ENCODE results near the gene CSPG4.
"Not testable (repeated sequence)": the region's sequence is repeated elsewhere in the genome, so short reads cannot be mapped to it uniquely, and the experiment has no call there.

Gene CSPG4

GRCh38 chr15:75688278-75688557 lies 24.4 kb downstream of the CSPG4 start:
- no peak for TF ChIP-seq JUND (IDR thresholded peaks at IDR 0.05; ENCODE audit: low read depth)
- DNase-seq (ENCODE audit: low read depth in 1 of 2, low spot score in 1 of 2), result no peak
- in situ Hi-C loops (cut with HindIII; ENCODE audit: low pct_unique_long_range_greater_than_20kb, low sequenced_read_pairs), result no loop called here

- no peak for DNase-seq (ENCODE audit: low read depth in 1 of 2, low spot score in 1 of 2)
- in situ Hi-C loops (cut with HindIII; ENCODE audit: low pct_unique_long_range_greater_than_20kb, low sequenced_read_pairs), result no loop called here
- no peak for TF ChIP-seq JUND (IDR thresholded peaks at IDR 0.05; ENCODE audit: low read depth)
These were observed 25.0 kb downstream of the CSPG4 start for GRCh38 chr15:75687486-75688277.

GRCh38 chr15:75686212-75686642 lies 26.4 kb downstream of the CSPG4 start:
- in situ Hi-C loops (cut with HindIII; ENCODE audit: low pct_unique_long_range_greater_than_20kb, low sequenced_read_pairs), result not testable (repeated sequence)
- peak; percentile 47 to 63 for DNase-seq (ENCODE audit: low read depth in 1 of 2, low spot score in 1 of 2)

DNA sequence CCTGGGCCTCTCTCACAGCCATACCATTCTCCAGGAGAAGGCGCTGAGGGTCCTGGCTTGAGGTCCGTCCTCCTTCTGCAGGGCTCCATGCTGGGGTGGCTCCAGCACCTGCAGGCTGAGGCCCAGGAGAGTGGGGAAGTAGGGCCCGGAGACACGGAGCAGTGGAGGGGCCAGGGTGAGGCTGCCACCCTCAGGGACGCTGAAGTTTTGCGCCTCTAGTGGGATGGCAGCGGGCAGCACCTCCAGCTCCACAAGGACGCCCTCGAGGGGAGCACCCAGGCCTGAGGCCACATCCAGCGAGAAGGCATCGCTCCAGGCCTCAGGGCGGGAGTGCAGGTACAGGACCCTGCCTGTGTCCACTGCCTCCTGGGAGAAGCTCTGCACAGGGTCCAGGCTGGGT lies 27.5 kb downstream of the CSPG4 start:
- in situ Hi-C loops (cut with HindIII; ENCODE audit: low pct_unique_long_range_greater_than_20kb, low sequenced_read_pairs), result no loop called here
- no peak for TF ChIP-seq JUND (IDR thresholded peaks at IDR 0.05; ENCODE audit: low read depth)
- no peak for DNase-seq (ENCODE audit: low read depth in 1 of 2, low spot score in 1 of 2)

DNA sequence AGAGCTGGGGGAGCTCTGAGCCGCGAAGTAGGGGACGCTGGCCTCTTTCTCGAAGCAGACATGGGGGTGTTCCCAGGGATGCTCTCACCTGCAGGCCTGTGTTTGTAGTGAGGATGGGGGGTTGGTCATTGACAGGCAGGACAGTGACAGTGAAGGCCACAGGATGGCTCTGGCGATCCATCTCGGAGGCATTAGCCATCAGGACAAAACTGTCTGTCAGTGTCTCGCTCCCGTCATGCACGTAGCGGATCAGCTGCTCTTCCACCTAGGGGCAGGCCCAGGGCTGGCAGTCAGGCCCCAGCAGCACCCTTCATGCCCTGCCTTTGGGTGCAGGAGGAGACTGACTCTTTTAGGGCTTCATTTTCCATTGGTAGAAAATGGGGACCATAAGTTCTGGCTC lies 28.0 kb downstream of the CSPG4 start:
- no peak for TF ChIP-seq JUND (IDR thresholded peaks at IDR 0.05; ENCODE audit: low read depth)
- in situ Hi-C loops (cut with HindIII; ENCODE audit: low pct_unique_long_range_greater_than_20kb, low sequenced_read_pairs), result no loop called here

GRCh38 chr15:75683646-75684312 lies 28.9 kb downstream of the CSPG4 start:
- in situ Hi-C loops (cut with HindIII; ENCODE audit: low pct_unique_long_range_greater_than_20kb, low sequenced_read_pairs), result not testable (repeated sequence)
- peak; percentile 61 to 81 for DNase-seq (ENCODE audit: low read depth in 1 of 2, low spot score in 1 of 2)

More for the DNA sequence above, 28.0 kb downstream of the CSPG4 start:
- peak in 1 of 2 experiments; percentile 49 for DNase-seq (ENCODE audit: low read depth in 1 of 2, low spot score in 1 of 2)

- peak; percentile 37 to 68 for DNase-seq (ENCODE audit: low read depth in 1 of 2, low spot score in 1 of 2)
- no peak for TF ChIP-seq JUND (IDR thresholded peaks at IDR 0.05; ENCODE audit: low read depth)
- in situ Hi-C loops (cut with HindIII; ENCODE audit: low pct_unique_long_range_greater_than_20kb, low sequenced_read_pairs), result no loop called here
These were observed 30.2 kb downstream of the CSPG4 start for GRCh38 chr15:75682181-75683135.

GRCh38 chr15:75680007-75680789 lies 32.5 kb downstream of the CSPG4 start:
- in situ Hi-C loops (cut with HindIII; ENCODE audit: low pct_unique_long_range_greater_than_20kb, low sequenced_read_pairs), result no loop called here
- TF ChIP-seq JUND (IDR thresholded peaks at IDR 0.05; ENCODE audit: low read depth), result no peak
- no peak for DNase-seq (ENCODE audit: low read depth in 1 of 2, low spot score in 1 of 2)

DNA sequence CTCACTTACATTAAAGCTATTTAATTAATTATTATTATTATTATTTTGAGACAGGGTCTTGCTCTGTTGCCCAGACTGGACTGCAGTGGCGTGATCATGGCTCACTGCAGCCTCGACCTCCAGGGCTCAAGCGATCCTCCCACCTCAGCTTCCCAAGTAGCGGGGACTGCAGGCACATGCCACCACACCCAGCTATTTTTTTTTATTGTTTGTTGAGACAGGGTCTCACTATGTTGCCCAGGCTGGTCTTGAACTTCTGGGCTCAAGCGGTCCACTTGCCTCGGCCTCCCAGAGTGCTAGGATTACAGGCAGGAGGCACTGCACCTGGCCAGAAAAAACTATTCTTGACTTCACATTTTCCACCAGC lies 34.3 kb downstream of the CSPG4 start:
- DNase-seq (ENCODE audit: low read depth in 1 of 2, low spot score in 1 of 2); in situ Hi-C loops (cut with HindIII; ENCODE audit: low pct_unique_long_range_greater_than_20kb, low sequenced_read_pairs): not testable (repeated sequence)

GRCh38 chr15:75677465-75678323 lies 35.0 kb downstream of the CSPG4 start:
- in situ Hi-C loops (cut with HindIII; ENCODE audit: low pct_unique_long_range_greater_than_20kb, low sequenced_read_pairs), result no loop called here
- no peak for TF ChIP-seq JUND (IDR thresholded peaks at IDR 0.05; ENCODE audit: low read depth)
- DNase-seq (ENCODE audit: low read depth in 1 of 2, low spot score in 1 of 2), result no peak

DNA sequence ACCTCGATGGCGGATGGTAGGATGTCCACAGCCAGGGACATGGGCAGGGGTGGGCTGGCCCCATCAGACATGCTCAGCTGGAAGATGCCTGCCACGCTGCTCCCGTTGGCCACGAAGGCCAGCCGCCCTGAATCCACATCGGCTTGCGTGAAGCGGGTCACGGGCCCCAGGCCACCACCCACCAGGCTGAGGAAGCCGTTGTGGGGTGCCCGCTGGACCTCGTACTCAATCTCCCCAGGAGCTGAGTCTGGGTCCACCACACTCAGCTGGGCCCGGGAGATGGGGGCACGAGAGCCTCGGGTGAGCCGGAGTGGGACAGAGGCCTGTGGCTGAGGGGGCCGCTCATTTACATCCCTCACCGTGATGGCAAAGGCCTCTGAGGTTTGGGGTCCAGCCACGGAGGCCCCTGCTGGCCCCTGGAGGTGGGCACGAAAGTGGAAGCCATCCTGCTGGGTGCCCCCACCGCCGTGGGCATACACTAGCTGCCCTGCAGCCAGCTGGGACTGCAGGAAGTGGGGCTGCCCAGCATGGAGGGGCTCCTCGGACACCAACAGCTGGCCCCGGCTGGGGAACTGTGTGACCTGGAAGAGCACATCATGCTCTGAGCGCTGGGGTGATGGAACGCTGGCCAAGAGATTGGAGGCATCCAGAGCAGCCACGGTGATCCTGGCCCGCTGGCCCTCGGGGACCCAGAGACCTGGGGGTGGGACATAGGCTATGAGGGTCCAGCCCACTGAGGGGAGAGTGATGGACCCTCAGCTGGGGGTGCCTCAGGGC lies 35.8 kb downstream of the CSPG4 start:
- in situ Hi-C loops (cut with HindIII; ENCODE audit: low pct_unique_long_range_greater_than_20kb, low sequenced_read_pairs), result no loop called here
- TF ChIP-seq JUND (IDR thresholded peaks at IDR 0.05; ENCODE audit: low read depth), result no peak

More for the DNA sequence above, 35.8 kb downstream of the CSPG4 start:
- no peak for DNase-seq (ENCODE audit: low read depth in 1 of 2, low spot score in 1 of 2)

Data from T47D (cell line).